ENCODE results near the gene APELA. TPM values are rescaled to one million over a fixed set of nuclear protein-coding genes. Genes with fewer than 3 reads are reported as not detected.

Gene APELA
- total and polyA plus RNA-seq, 2 of the 13 experiments (the other 11 are each of a cell fraction or from before 2014, with no cell fraction given), result not detected

DNA sequence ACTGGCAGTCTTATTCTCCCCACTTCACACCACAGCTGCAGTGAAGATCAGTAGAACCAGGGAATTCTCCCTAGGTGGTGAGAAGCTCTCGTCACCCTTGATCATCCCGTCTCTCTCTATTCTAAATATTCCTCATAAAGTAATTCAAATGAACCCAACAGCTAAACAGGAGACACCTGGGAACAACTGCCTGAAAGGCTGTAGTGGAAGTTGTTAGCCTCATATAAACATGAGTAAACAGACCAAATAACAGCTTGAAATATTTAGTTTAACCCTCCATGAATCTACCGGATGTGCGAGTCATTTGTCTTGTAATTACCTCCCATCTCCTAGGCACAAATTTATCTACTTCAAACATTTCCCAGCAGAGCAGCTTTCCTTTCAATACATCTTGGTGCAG, 30.4 kb upstream of the APELA start:
- TF ChIP-seq MBNL3 (CRISPR knock-in tag; conservative IDR thresholded peaks at IDR 0.05) (no peak), KLF15 (CRISPR knock-in tag; IDR thresholded peaks at IDR 0.05; ENCODE audit: borderline replicate concordance) (no peak), ZNF34 (CRISPR knock-in tag; IDR thresholded peaks at IDR 0.05; ENCODE audit: borderline replicate concordance) (no peak), ZBTB42 (CRISPR knock-in tag; IDR thresholded peaks at IDR 0.05) (no peak), CREM (IDR thresholded peaks at IDR 0.05) (no peak), CREM (CRISPR knock-in tag; IDR thresholded peaks at IDR 0.05) (no peak), TCF7L2 (IDR thresholded peaks at IDR 0.05; ENCODE audit: low read depth, low read length) (no peak), HIVEP1 (CRISPR knock-in tag; IDR thresholded peaks at IDR 0.05) (no peak), JUND (CRISPR knock-in tag; IDR thresholded peaks at IDR 0.05) (no peak), ZSCAN31 (CRISPR knock-in tag; IDR thresholded peaks at IDR 0.05; ENCODE audit: low read depth) (no peak), ESRRA (CRISPR knock-in tag; IDR thresholded peaks at IDR 0.05; ENCODE audit: low read depth) (no peak)
- TF ChIP-seq, protein P1, sequence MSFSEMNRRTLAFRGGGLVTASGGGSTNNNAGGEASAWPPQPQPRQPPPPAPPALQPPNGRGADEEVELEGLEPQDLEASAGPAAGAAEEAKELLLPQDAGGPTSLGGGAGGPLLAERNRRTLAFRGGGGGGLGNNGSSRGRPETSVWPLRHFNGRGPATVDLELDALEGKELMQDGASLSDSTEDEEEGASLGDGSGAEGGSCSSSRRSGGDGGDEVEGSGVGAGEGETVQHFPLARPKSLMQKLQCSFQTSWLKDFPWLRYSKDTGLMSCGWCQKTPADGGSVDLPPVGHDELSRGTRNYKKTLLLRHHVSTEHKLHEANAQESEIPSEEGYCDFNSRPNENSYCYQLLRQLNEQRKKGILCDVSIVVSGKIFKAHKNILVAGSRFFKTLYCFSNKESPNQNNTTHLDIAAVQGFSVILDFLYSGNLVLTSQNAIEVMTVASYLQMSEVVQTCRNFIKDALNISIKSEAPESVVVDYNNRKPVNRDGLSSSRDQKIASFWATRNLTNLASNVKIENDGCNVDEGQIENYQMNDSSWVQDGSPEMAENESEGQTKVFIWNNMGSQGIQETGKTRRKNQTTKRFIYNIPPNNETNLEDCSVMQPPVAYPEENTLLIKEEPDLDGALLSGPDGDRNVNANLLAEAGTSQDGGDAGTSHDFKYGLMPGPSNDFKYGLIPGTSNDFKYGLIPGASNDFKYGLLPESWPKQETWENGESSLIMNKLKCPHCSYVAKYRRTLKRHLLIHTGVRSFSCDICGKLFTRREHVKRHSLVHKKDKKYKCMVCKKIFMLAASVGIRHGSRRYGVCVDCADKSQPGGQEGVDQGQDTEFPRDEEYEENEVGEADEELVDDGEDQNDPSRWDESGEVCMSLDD (CRISPR knock-in tag; IDR thresholded peaks at IDR 0.05; ENCODE audit: borderline replicate concordance), result no peak
- TF ChIP-seq, protein P2, sequence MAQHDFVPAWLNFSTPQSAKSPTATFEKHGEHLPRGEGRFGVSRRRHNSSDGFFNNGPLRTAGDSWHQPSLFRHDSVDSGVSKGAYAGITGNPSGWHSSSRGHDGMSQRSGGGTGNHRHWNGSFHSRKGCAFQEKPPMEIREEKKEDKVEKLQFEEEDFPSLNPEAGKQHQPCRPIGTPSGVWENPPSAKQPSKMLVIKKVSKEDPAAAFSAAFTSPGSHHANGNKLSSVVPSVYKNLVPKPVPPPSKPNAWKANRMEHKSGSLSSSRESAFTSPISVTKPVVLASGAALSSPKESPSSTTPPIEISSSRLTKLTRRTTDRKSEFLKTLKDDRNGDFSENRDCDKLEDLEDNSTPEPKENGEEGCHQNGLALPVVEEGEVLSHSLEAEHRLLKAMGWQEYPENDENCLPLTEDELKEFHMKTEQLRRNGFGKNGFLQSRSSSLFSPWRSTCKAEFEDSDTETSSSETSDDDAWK (CRISPR knock-in tag; IDR thresholded peaks at IDR 0.05), result no peak
- intact Hi-C loops (cut with micrococcal nuclease; ENCODE audit: unreplicated experiment), result no loop called here
- H3K79me2 ChIP-seq (ENCODE audit: insufficient read depth, low read length), result no peaks in the 10 kb centered on the region
- DNase-seq (ENCODE audit: low spot score), result no peak
- H3K36me3 ChIP-seq (replicated peaks in 1 of 2; ENCODE audit: control insufficient read depth in 1 of 2, insufficient read depth in 2 of 2, low read length in 2 of 2), result no peaks in the 10 kb centered on the region
- POLR2A ChIA-PET, result no interaction called here
- H3K9ac ChIP-seq (ENCODE audit: insufficient read depth, low read depth, low read length), result no peak overlapping the region
- H3K4me3 ChIP-seq (replicated peaks in 1 of 3; ENCODE audit: insufficient read depth in 1 of 3, low read depth in 2 of 3, low read length in 3 of 3), result no peak overlapping the region
- no peaks in the 10 kb centered on the region for H4K20me1 ChIP-seq (ENCODE audit: insufficient read depth, low read length)
- ATAC-seq, result no peak
- no peak for FAIRE-seq
- WGBS (ENCODE audit: low lambda C conversion rate), result 64% methylated on average over 4 of the region's 4 CpGs
- no peaks in the 10 kb centered on the region for H3K9me3 ChIP-seq (ENCODE audit: low read length)
- no peaks in the 10 kb centered on the region; a peak in 1 of 5 replicates for H3K27me3 ChIP-seq (ENCODE audit: control insufficient read depth in 1 of 2, insufficient read depth in 2 of 2, low read length in 2 of 2)
- H3K4me1 ChIP-seq (ENCODE audit: insufficient read depth, low read length), result no peaks in the 10 kb centered on the region
- no peak overlapping the region for H3K27ac ChIP-seq (ENCODE audit: extremely low read length, insufficient read depth, low read length)
- H3K4me2 ChIP-seq (ENCODE audit: low read depth, low read length), result no peak overlapping the region
- no TSS peak for BruUV-seq (replicated peaks)
- H2AFZ ChIP-seq (ENCODE audit: low read length), result no peak overlapping the region
- in situ Hi-C loops (cut with HindIII; ENCODE audit: extremely low pct_ligation_motif_present, low pct_unique_long_range_greater_than_20kb), result no loop called here
- CTCF ChIA-PET (ENCODE audit: low intra/inter-chr PET ratio, low total read pairs), result no interaction called here

Data from HepG2 (cell line).